KMS-11 (cell line): ENCODE results near the gene ATG14.

Source experiments
- H2AFZ ChIP-seq: fragments of 200-600 bp; sonication (generic); 2 replicates; pipeline ENCODE4 v1.6.1; 2016; ENCODE audit warnings: antibody characterized with exemption, mixed run types, low read depth
- H3K27ac ChIP-seq: fragments of 200-600 bp; sonication (generic); 2 replicates; pipeline ENCODE4 v1.6.1; 2016; ENCODE audit warnings: mild to moderate bottlenecking, mixed run types
- H3K27me3 ChIP-seq: fragments of 200-600 bp; sonication (generic); 2 replicates; pipeline ENCODE4 v1.6.1; 2017; ENCODE audit warnings: mild to moderate bottlenecking, low read depth, mixed run types, moderate library complexity; ENCODE audit not compliant: insufficient read depth
- H3K36me3 ChIP-seq: fragments of 200-600 bp; sonication (generic); 2 replicates; pipeline ENCODE4 v1.6.1; 2017; ENCODE audit warnings: mild to moderate bottlenecking, mixed run types; ENCODE audit not compliant: insufficient read depth
- H3K4me1 ChIP-seq: fragments of 200-600 bp; sonication (generic); 2 replicates; pipeline ENCODE4 v1.6.1; 2016; ENCODE audit warnings: mild to moderate bottlenecking, low read depth, mixed run types; ENCODE audit not compliant: poor library complexity, severe bottlenecking
- H3K4me2 ChIP-seq: fragments of 200-600 bp; sonication (generic); 2 replicates; pipeline ENCODE4 v1.7.0; 2016; ENCODE audit warnings: mild to moderate bottlenecking, mixed run types
- H3K4me3 ChIP-seq: fragments of 200-600 bp; sonication (generic); IDR thresholded peaks from 2 replicates; pipeline ENCODE4 v1.6.1; 2017; ENCODE audit warnings: low read depth, low read length, mixed read lengths; ENCODE audit not compliant: insufficient read depth
- H3K79me2 ChIP-seq: fragments of 200-600 bp; sonication (generic); 2 replicates; pipeline ENCODE4 v1.6.1; 2016; ENCODE audit warnings: low read depth, mixed run types; ENCODE audit not compliant: insufficient read depth
- H3K9ac ChIP-seq: fragments of 200-600 bp; sonication (generic); 2 replicates; pipeline ENCODE4 v1.6.1; 2016; ENCODE audit warnings: mild to moderate bottlenecking, mixed run types
- H4K20me1 ChIP-seq: fragments of 200-600 bp; sonication (generic); 2 replicates; pipeline ENCODE4 v1.6.1; 2016; ENCODE audit warnings: mild to moderate bottlenecking, mixed run types; ENCODE audit not compliant: insufficient read depth
- CTCF ChIP-seq: fragments of 200-600 bp; sonication (generic); conservative IDR thresholded peaks from 2 replicates; pipeline ENCODE4 v1.6.1; 2017; ENCODE audit warnings: low read depth, mild to moderate bottlenecking, antibody characterized with exemption, low read length, moderate library complexity, mixed read lengths

Gene ATG14

GRCh38 chr14:55333711-55334485 lies 77.7 kb downstream of the ATG14 start:
- no peak overlapping the region for H2AFZ ChIP-seq
- no peak overlapping the region for H3K4me3 ChIP-seq
- H3K36me3 ChIP-seq, result no peaks in the 10 kb centered on the region
- no peaks in the 10 kb centered on the region for H3K27me3 ChIP-seq
- no peak overlapping the region for H3K27ac ChIP-seq
- H3K4me2 ChIP-seq, result peak overlapping the region; percentile 75
- H3K4me1 ChIP-seq, result peaks cover 31% of the 10 kb centered on the region
- H4K20me1 ChIP-seq, result no peaks in the 10 kb centered on the region
- no peaks in the 10 kb centered on the region; the same call in 1 of the 2 replicates for H3K79me2 ChIP-seq
- no peak for TF ChIP-seq CTCF
- H3K9ac ChIP-seq, result no peak overlapping the region

- H3K79me2 ChIP-seq, result no peaks in the 10 kb centered on the region; the same call in 1 of the 2 replicates
- H3K9ac ChIP-seq, result no peak overlapping the region
- H3K4me1 ChIP-seq, result peaks cover 31% of the 10 kb centered on the region
- H4K20me1 ChIP-seq, result no peaks in the 10 kb centered on the region
- TF ChIP-seq CTCF, result no peak
- H3K36me3 ChIP-seq, result no peaks in the 10 kb centered on the region
- H3K27ac ChIP-seq, result peak overlapping the region; percentile 25; the same call in 1 of the 2 replicates
- peak overlapping the region; percentile 75 for H3K4me2 ChIP-seq
- H2AFZ ChIP-seq, result no peak overlapping the region
- no peak overlapping the region for H3K4me3 ChIP-seq
- H3K27me3 ChIP-seq, result no peaks in the 10 kb centered on the region
These were observed 78.7 kb downstream of the ATG14 start for GRCh38 chr14:55332654-55333570.

- Histone ChIP-seq H3K4me3 (no peak overlapping the region), H3K36me3 (no peaks in the 10 kb centered on the region), H2AFZ (no peak overlapping the region), H3K79me2 (no peaks in the 10 kb centered on the region; the same call in 1 of the 2 replicates), H3K4me1 (peaks cover 31% of the 10 kb centered on the region), H3K4me2 (no peak overlapping the region), H3K27ac (no peak overlapping the region), H3K9ac (no peak overlapping the region), H4K20me1 (no peaks in the 10 kb centered on the region), H3K27me3 (no peaks in the 10 kb centered on the region)
- no peak for TF ChIP-seq CTCF
These were observed 81.5 kb downstream of the ATG14 start for GRCh38 chr14:55329999-55330710.

GRCh38 chr14:55328317-55328716 lies 83.3 kb downstream of the ATG14 start:
- Histone ChIP-seq H3K79me2 (no peaks in the 10 kb centered on the region), H3K36me3 (no peaks in the 10 kb centered on the region), H3K4me2 (no peak overlapping the region), H3K9ac (no peak overlapping the region), H3K4me3 (no peak overlapping the region), H4K20me1 (no peaks in the 10 kb centered on the region), H2AFZ (no peak overlapping the region), H3K27me3 (no peaks in the 10 kb centered on the region), H3K4me1 (peaks cover 19% of the 10 kb centered on the region), H3K27ac (no peak overlapping the region)
- TF ChIP-seq CTCF, result no peak
